A549 (cell line): Measurements from ENCODE around the gene MOK. TPM values are rescaled to one million over a fixed set of nuclear protein-coding genes. Genes with fewer than 3 reads are reported as not detected.

Experiments
- ATAC-seq, 2 experiments: fragments of 200-7000 bp in 1 of 2; fragments of >200 bp in 1 of 2; cut with Nextera tagmentation in 1 of 2; cut with Tn5 transposase in 1 of 2; 3 replicates each; pipeline versions ENCODE4 v1.8.0 to v1.9.1; 2018 to 2020; ENCODE audit warnings: mild to moderate bottlenecking in 1 of 2, moderate library complexity in 1 of 2
- CTCF ChIA-PET: fragments of 300-600 bp; sonication (Branson Sonifier 250); formaldehyde crosslinking; extraction: SDS; loops from one replicate; lab custom pipeline; 2021; ENCODE audit warnings: antibody characterized with exemption, inconsistent platforms; lab: Yijun Ruan, JAX
- POLR2A ChIA-PET: fragments of 350-600 bp; formaldehyde crosslinking; extraction: SDS; loops from one replicate; lab custom pipeline; 2021; ENCODE audit warnings: antibody characterized with exemption, inconsistent platforms; lab: Yijun Ruan, JAX
- DNase-seq, 2 experiments: peaks; one replicate each; pipeline versions ENCODE4 v3.0.0 to v3.0.0-alpha.2; 2011 to 2016; ENCODE audit warnings: low read depth in 1 of 2, low spot score in 1 of 2
- FAIRE-seq: peaks from 2 replicates; lab custom pipeline; 2011; peaks lifted over from hg19 to GRCh38; lab: Jason Lieb, UNC
- H3K27ac ChIP-seq, 2 experiments: fragments of >200 bp; sonication (Bioruptor Twin); formaldehyde crosslinking; 3 replicates each; pipeline ENCODE4 v1.5.1; 2016 to 2017
- H3K4me1 ChIP-seq: fragments of >200 bp; sonication (Bioruptor Twin); formaldehyde crosslinking; 3 replicates; pipeline ENCODE4 v1.6.1; 2016
- H3K4me2 ChIP-seq: fragments of >200 bp; sonication (Bioruptor Twin); formaldehyde crosslinking; 3 replicates; pipeline ENCODE4 v1.6.1; 2016
- H3K4me3 ChIP-seq: fragments of >200 bp; sonication (Bioruptor Twin); formaldehyde crosslinking; 3 replicates; pipeline ENCODE4 v1.5.1; 2016
- H3K9me3 ChIP-seq: fragments of >200 bp; sonication (Bioruptor Twin); formaldehyde crosslinking; 3 replicates; pipeline ENCODE4 v1.6.1; 2016
- ATOH8 ChIP-seq: fragments of 250-450 bp; sonication (Bioruptor Pico); IDR thresholded peaks from 2 replicates; pipeline ENCODE4 v1.5.0; 2020; ENCODE audit warnings: low read depth, mild to moderate bottlenecking, moderate library complexity
- BCL3 ChIP-seq: fragments of >200 bp; sonication (Bioruptor Twin); formaldehyde crosslinking; IDR thresholded peaks from 3 replicates; pipeline ENCODE4 v1.6.1; 2016
- CBX2 ChIP-seq: fragments of 200-600 bp; sonication (generic); IDR thresholded peaks from 2 replicates; pipeline ENCODE4 v1.6.1; 2016; ENCODE audit warnings: low read depth, mild to moderate bottlenecking, borderline replicate concordance
- CBX8 ChIP-seq: fragments of 200-600 bp; sonication (generic); IDR thresholded peaks from 2 replicates; pipeline ENCODE4 v1.6.1; 2016
- CEBPB ChIP-seq, 2 experiments: fragments of >200 bp in 1 of 2; sonication (Bioruptor Twin) in 1 of 2; formaldehyde crosslinking in 1 of 2; IDR thresholded peaks; 2 replicates each; pipeline ENCODE4 v1.6.1; 2012 to 2016
- ESRRA ChIP-seq: fragments of 150-350 bp; IDR thresholded peaks from 2 replicates; pipeline ENCODE4 v1.6.1; 2014; ENCODE audit warnings: mild to moderate bottlenecking, low read length, borderline replicate concordance
- FOSB ChIP-seq: fragments of 250-450 bp; sonication (Bioruptor Pico); IDR thresholded peaks from 2 replicates; pipeline ENCODE4 v1.5.0; 2020; ENCODE audit warnings: mild to moderate bottlenecking, moderate library complexity
- HES2 ChIP-seq: fragments of >200 bp; sonication (Bioruptor Twin); formaldehyde crosslinking; IDR thresholded peaks from 2 replicates; pipeline ENCODE4 v1.6.1; 2016
- HOXB13 ChIP-seq: fragments of 250-450 bp; sonication (Bioruptor Pico); IDR thresholded peaks from 2 replicates; pipeline ENCODE4 v1.5.0; 2020; ENCODE audit warnings: low read depth, mild to moderate bottlenecking, moderate library complexity
- KDM1A ChIP-seq: fragments of 200-600 bp; sonication (generic); IDR thresholded peaks from 2 replicates; pipeline ENCODE4 v1.6.1; 2016; ENCODE audit warnings: low read depth, mild to moderate bottlenecking
- MAFK ChIP-seq: fragments of 450-650 bp; IDR thresholded peaks from 2 replicates; pipeline ENCODE4 v1.6.1; 2014; ENCODE audit not compliant: partially characterized antibody
- MAZ ChIP-seq: fragments of 150-350 bp; IDR thresholded peaks from 2 replicates; pipeline ENCODE4 v1.6.1; 2014; ENCODE audit warnings: antibody characterized with exemption, low read depth, low read length, borderline replicate concordance
- PHF8 ChIP-seq: fragments of 200-600 bp; sonication (generic); IDR thresholded peaks from 2 replicates; pipeline ENCODE4 v1.6.1; 2016; ENCODE audit warnings: low read depth, mild to moderate bottlenecking, antibody characterized with exemption, moderate library complexity, borderline replicate concordance
- POLR2A ChIP-seq: IDR thresholded peaks from 2 replicates; pipeline ENCODE4 v1.6.1; 2012; ENCODE audit warnings: mild to moderate bottlenecking, low read length
- RARB ChIP-seq: fragments of 250-450 bp; sonication (Bioruptor Pico); IDR thresholded peaks from 2 replicates; pipeline ENCODE4 v1.8.0; 2021; ENCODE audit warnings: mild to moderate bottlenecking, moderate library complexity
- RCOR1 ChIP-seq: fragments of 150-350 bp; IDR thresholded peaks from 2 replicates; pipeline ENCODE4 v1.6.1; 2014; ENCODE audit warnings: antibody characterized with exemption, low read length, low read depth
- ZC3H11A ChIP-seq: fragments of 450-650 bp; IDR thresholded peaks from 2 replicates; pipeline ENCODE4 v1.6.1; 2014; ENCODE audit warnings: antibody characterized with exemption, mild to moderate bottlenecking
- ZSCAN20 ChIP-seq: fragments of 250-450 bp; sonication (Bioruptor Pico); IDR thresholded peaks from 2 replicates; pipeline ENCODE4 v1.8.0; 2022; ENCODE audit warnings: mild to moderate bottlenecking, moderate library complexity
- WGBS: methylation state at CpG from one replicate; pipeline ENCODE4 v1.1.6; 2017; ENCODE audit errors: missing lambda C conversion rate; 5-methylcytosine and 5-hydroxymethylcytosine counted together
- polyA plus RNA-seq, 4 experiments: library from polyadenylated mRNA; depleted of rRNA in 3 of 4; stranded (reverse); fragments of >200 nt; fragmentation: RNase III in 1 of 4; extraction: RNeasy Plus Mini Kit Qiagen cat#74134 plus additional on column Dnase treatment in 1 of 4; gene quantifications; 2 replicates in 3 of 4; 3 replicates in 1 of 4; pipeline ENCODE4 v1.2.3, GENCODE V29; 2011 to 2017
- TF ChIP-seq, protein P1 (sequence below): fragments of 250-450 bp; sonication (Bioruptor Pico); IDR thresholded peaks from 2 replicates; pipeline ENCODE4 v1.5.0; 2021; ENCODE audit warnings: mild to moderate bottlenecking, moderate library complexity, borderline replicate concordance
- TF ChIP-seq, protein P2 (sequence below): fragments of 200-600 bp; sonication (generic); IDR thresholded peaks from 2 replicates; pipeline ENCODE4 v1.6.1; 2016; ENCODE audit warnings: antibody characterized with exemption, mild to moderate bottlenecking, moderate library complexity

The MOK gene
- polyA plus RNA-seq, 2 of the 4 experiments (the other 2 are of a cell fraction): 12.6 to 18.5 TPM

DNA sequence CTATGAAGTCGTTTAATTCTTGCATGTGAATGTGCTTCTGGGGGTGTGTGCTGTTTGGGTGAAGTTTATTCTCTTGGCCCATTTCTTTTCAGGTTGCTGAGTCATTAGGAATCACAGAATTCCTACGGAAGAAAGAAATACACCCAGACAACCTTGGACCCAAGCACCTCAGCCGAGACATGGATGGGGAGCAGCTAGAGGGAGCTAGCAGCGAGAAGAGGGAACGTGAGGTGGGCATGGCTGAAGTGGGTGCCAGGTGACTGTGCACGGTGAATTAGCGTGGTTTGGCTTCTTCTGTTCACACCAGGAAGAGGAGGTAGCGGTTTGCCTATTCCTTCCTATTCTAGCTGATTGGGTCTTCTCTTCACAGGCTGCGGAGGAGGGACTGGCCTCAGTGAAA lies 33.8 kb upstream of the MOK start (continued):
- TF ChIP-seq, protein P1, sequence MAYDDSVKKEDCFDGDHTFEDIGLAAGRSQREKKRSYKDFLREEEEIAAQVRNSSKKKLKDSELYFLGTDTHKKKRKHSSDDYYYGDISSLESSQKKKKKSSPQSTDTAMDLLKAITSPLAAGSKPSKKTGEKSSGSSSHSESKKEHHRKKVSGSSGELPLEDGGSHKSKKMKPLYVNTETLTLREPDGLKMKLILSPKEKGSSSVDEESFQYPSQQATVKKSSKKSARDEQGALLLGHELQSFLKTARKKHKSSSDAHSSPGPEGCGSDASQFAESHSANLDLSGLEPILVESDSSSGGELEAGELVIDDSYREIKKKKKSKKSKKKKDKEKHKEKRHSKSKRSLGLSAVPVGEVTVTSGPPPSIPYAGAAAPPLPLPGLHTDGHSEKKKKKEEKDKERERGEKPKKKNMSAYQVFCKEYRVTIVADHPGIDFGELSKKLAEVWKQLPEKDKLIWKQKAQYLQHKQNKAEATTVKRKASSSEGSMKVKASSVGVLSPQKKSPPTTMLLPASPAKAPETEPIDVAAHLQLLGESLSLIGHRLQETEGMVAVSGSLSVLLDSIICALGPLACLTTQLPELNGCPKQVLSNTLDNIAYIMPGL (CRISPR knock-in tag): no peak

GRCh38 chr14:102335163-102335562 lies 30.2 kb upstream of the MOK start:
- 94% methylated on average over 7 of the region's 7 CpGs for WGBS

GRCh38 chr14:102333795-102334705 lies 29.1 kb upstream of the MOK start:
- no peaks in the 10 kb centered on the region for H3K9me3 ChIP-seq
- POLR2A ChIA-PET: interaction anchor here (1.1 kb wide), 1 partner anchor 29 kb away, joined by 3 read pairs; the partner anchor contains the start of genes CINP and TECPR2
- no peak overlapping the region for H3K27ac ChIP-seq
- WGBS: 93% methylated on average over 13 of the region's 13 CpGs
- CTCF ChIA-PET: interaction anchor here (0.6 to 10.7 kb wide), 3 partner anchors 14 to 1738 kb away, joined by 3 to 100 read pairs (median 4); partner anchors contain the start of gene ZNF839
- H3K4me1 ChIP-seq: no peaks in the 10 kb centered on the region
- DNase-seq (no peak), ATAC-seq (no peak), FAIRE-seq (no peak)
- no peak overlapping the region for H3K4me3 ChIP-seq
- H3K4me2 ChIP-seq: no peak overlapping the region
- TF ChIP-seq RARB (no peak), PHF8 (no peak), ZSCAN20 (no peak), BCL3 (no peak)

More at GRCh38 chr14:102335163-102335562, 30.2 kb upstream of the MOK start:
- Histone ChIP-seq H3K4me3 (no peak overlapping the region), H3K9me3 (no peaks in the 10 kb centered on the region), H3K4me2 (no peak overlapping the region), H3K4me1 (no peaks in the 10 kb centered on the region), H3K27ac (no peak overlapping the region)
- CTCF ChIA-PET: interaction anchor here (0.6 to 10.7 kb wide), 2 partner anchors 15 to 1737 kb away, joined by 3 to 100 read pairs; partner anchors contain the start of gene ZNF839
- no peak for FAIRE-seq
- TF ChIP-seq RARB (no peak), CEBPB (IDR thresholded peaks at IDR 0.05) (no peak), CBX2 (no peak), ZC3H11A (no peak), HES2 (no peak), ESRRA (no peak), HOXB13 (CRISPR knock-in tag) (no peak), FOSB (no peak), CBX8 (no peak), KDM1A (no peak), RCOR1 (no peak), MAFK (no peak), ATOH8 (CRISPR knock-in tag) (no peak), MAZ (no peak), POLR2A (no peak)
- TF ChIP-seq, protein P2, sequence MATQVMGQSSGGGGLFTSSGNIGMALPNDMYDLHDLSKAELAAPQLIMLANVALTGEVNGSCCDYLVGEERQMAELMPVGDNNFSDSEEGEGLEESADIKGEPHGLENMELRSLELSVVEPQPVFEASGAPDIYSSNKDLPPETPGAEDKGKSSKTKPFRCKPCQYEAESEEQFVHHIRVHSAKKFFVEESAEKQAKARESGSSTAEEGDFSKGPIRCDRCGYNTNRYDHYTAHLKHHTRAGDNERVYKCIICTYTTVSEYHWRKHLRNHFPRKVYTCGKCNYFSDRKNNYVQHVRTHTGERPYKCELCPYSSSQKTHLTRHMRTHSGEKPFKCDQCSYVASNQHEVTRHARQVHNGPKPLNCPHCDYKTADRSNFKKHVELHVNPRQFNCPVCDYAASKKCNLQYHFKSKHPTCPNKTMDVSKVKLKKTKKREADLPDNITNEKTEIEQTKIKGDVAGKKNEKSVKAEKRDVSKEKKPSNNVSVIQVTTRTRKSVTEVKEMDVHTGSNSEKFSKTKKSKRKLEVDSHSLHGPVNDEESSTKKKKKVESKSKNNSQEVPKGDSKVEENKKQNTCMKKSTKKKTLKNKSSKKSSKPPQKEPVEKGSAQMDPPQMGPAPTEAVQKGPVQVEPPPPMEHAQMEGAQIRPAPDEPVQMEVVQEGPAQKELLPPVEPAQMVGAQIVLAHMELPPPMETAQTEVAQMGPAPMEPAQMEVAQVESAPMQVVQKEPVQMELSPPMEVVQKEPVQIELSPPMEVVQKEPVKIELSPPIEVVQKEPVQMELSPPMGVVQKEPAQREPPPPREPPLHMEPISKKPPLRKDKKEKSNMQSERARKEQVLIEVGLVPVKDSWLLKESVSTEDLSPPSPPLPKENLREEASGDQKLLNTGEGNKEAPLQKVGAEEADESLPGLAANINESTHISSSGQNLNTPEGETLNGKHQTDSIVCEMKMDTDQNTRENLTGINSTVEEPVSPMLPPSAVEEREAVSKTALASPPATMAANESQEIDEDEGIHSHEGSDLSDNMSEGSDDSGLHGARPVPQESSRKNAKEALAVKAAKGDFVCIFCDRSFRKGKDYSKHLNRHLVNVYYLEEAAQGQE: no peak
- no peak for ATAC-seq
- POLR2A ChIA-PET: no interaction called here
- no peak for DNase-seq
